Stimulated activated naive CD4-positive, alpha-beta T cell (primary cell): ENCODE measurements around the gene ADAMTS9.

Experiments used
- DNase-seq, 6 experiments: peaks; one replicate each; lab custom pipeline; 2025; lab: John Stamatoyannopoulos, UW

Gene ADAMTS9

GRCh38 chr3:64654013-64654412, 33.8 kb downstream of the ADAMTS9 start:
- no peak for DNase-seq

GRCh38 chr3:64653101-64653500, 34.7 kb downstream of the ADAMTS9 start:
- DNase-seq, result no peak

GRCh38 chr3:64651741-64652241, 36.0 kb downstream of the ADAMTS9 start:
- DNase-seq, result no peak

DNA sequence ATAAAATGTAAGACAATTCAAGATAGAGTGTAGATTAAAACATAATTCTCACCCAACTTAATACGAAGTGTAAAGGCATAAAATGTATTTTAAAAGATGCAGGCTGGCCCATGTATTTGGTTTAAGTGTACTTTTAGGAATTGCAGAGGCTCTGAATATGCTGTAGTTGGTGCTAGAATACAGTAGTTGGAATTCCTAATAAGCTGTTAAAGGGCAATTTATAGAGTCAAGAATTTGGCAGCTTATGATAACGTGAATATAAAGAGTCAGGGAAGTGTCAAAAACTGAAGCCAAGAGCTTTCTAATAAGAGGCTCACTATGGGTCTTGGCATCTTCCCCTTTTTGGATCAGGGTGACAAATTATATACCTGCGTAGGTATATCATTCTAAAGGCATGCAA, 36.5 kb downstream of the ADAMTS9 start:
- DNase-seq, result no peak

DNA sequence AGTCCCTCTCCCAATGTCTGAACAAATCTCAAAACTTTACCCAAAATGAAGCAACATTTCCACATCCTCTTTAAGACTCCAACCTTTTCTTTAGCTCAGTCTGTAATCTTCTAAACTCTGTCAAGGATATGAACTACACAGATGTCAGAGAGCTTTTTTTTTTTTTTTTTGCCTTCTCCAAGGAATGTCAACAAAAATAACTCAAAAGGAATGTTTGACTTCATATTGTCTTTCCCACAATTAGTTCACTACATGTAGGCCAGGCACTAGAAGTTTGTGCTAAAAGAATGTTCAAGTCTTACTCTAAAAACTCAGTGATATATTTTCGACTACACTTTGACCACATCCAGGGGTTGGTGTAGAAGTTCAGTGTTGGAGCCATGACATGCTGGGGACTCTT, 37.1 kb downstream of the ADAMTS9 start:
- no peak for DNase-seq

- DNase-seq, result no peak
These were observed 37.6 kb downstream of the ADAMTS9 start for GRCh38 chr3:64650096-64650622.

DNA sequence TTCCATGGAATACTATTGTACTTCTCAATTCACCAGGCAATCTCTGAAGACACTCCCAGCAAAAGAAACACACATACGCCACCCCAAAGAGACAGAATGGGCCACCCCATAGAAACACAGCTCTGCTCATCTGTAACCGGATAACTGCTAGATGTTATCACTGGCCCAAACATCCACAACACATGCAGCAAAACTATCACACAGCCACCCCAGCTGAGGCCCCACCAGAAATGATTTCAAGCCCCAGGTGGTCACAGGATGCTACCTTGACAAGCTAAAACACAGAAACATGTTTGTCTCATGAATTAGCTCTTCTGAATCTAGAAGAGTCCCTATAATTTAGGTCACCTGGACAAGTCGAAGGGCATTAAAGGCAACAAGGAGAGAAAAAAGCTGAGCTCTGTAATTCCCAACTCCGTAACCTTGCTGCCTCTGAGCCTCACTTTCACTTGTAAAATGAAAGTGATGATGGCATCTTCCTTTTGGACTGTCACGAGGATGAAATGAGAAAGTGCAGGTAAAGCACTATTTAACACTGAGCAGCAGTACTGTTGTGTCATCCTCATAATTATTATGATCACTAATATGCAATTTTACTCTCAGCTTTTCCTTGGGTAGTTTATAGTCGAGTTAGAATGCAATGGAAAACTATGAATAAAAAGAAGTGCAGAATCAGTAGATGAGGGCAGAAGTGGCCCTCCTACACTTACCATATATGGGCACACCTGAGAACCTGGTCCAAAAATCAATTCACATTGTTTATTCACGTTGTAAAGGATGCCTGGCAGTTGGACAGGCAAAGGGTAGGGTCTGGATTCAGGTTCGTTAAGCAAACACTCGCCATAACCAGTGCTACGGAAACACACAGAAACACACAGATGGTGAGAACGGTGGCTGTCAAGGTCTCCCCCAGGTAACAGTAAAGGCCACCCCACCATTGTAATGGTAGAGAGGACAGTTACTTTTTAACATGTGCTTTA, 38.6 kb downstream of the ADAMTS9 start:
- no peak for DNase-seq

- no peak for DNase-seq
These were observed 40.0 kb downstream of the ADAMTS9 start for GRCh38 chr3:64647825-64648224.

DNA sequence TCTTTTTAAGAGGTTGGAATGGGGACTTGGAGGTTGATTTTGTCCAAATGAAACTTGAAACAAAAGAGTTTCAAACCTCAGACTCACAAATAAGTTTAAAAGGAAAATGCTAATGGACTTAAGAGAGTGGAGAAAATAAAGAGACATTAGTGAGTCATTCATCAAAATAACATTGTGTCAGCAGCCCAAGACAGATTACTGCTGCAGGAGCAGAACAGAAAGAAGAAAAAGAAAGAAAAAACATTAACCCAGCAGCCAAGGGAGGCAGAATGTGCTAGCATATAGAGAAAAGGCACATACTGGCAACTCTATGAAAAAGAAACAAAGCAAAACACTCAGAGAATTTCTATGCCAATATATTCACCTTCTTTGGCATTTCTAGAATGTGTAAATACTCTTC, 42.6 kb downstream of the ADAMTS9 start:
- no peak for DNase-seq

GRCh38 chr3:64644483-64644882, 43.3 kb downstream of the ADAMTS9 start:
- DNase-seq, result no peak

GRCh38 chr3:64642327-64643151, 45.3 kb downstream of the ADAMTS9 start:
- DNase-seq, result no peak

DNA sequence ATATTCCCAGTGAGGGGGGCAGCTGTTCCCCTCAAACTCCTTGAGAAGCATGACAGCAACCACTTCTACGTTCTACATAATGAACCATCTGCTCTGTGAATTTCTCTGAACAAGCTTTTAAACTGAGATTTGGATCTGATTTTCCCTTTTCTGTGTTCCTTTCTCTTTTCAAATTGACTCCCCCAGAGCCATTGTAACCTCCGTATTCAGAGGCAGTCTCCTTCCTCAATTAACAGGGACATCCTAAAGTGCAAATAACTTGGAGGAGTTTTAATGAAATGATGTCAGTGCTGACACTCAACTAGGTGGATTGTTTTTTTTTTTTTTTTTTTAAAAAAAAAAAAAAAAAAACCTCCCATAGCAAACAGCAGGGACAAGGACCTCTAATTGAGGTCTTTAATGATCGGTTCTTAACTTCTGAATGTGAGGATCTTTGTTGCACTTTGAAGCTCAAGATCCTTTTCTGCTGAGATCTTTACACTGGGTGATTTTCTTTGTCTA, 48.8 kb downstream of the ADAMTS9 start:
- no peak for DNase-seq

DNA sequence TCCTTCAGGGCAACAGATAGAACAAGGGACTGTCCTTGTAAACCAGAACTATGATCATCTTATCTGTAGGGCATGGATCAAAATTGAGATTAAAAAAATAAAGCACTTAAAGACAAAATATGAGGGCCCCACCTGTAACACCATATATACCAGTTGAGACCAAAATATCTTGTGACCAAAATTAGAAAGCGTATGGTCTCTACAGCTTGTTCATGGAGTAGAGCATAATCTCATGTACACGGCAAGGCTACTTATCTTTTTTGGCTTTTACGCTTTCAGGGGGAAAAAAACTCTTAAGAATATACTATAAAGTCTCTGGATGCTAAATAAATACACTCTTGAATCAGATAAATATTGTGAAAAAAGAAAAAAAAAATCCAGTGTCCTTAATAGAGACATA, 49.3 kb downstream of the ADAMTS9 start:
- DNase-seq, result no peak

DNA sequence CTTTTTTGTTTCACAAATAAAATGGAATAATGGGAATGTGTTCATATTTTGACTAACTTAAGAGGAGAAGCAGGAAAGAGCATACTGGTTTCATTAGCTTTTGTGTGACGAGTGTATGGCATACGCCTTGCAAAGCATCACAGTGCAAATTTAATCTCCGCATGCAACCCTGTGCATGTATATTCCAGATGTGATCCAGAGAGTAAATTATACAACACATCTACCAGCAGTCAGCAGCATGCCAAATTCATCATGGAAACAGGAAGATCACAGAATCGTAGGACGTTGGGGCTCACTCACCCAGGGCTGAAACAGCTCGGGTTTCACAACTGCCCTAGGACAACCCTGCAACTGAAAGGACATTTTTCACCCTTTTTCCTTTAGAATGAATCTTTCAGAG, 53.4 kb downstream of the ADAMTS9 start:
- DNase-seq, result no peak

GRCh38 chr3:64631951-64632350, 55.8 kb downstream of the ADAMTS9 start:
- DNase-seq, result no peak

DNA sequence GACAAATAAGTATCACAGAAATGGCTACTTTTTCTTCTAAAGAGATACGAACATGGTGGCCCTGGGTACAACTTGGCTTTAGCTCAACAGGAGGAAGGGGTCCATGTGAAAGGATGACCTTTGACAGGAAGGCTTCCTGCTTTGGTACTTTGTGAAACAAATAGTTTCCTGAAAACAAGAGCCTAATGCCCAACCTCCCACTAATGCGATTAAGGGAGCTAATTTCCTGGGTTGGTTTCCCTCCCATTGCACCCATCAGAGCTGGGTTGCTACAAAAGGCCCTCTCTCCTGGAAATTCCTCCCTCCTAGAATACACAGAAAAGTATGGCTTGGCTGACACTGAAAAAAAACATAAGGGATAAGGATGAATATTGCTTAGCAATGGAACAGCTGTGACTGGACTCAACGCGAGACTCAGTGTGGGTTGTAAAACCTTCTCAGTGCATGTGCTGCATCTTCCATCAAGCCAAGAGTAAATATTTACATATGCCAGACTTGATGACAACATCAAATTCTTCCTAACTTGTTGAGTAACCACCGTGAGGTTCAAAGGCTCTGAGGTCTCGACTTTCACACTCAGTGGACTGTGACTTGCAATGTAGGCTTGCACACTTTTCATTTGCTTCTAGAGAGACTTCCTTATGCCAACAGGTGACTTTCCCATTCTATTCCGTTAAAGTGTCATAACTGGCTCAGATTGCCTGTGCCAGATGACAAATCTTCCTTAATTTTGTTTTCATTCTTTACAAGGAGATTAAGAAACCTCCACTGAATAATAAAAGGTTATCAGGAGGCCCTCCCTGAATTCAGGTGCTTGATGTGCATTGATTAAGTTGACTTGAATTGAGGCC, 60.1 kb downstream of the ADAMTS9 start:
- DNase-seq, result no peak

DNA sequence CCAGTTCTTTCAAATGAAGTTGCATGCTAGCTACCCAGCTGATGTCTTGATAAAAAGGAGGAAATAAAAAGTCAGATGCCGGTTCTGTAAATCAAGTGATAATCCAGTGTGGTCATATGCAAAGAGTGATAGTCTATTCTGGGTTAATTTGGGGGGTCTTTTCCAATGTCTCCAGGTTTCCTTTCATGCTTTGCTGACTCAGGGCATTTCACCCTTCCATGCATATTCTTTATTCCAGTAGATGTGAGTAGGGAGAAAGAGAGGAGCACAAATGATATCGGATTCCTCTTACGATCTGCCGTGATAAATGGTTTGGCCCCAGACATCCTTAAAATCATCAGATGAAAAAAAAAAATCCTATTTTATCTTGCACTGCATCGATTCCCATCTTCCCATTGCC, 60.8 kb downstream of the ADAMTS9 start:
- DNase-seq, result no peak

- DNase-seq, result no peak
These were observed 62.4 kb downstream of the ADAMTS9 start for GRCh38 chr3:64625381-64625780.

DNA sequence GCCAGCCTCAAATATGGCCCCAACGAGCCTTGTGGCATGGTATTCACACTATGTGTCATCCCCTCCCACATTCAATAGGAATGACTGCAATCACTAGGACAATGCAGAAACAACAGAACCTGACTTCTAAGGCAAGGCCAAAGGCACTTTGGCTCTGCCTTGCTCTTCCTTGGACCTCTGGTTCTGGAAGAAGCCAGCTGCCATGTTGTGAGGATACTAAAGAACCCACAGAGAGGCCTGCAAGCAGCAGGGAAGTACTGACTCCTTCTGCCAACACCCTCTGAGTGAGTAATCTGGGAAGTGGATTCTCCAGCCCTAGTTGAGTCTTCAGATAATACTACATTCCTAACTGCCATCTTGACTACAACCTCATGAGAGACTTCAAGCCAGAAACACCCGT, 64.7 kb downstream of the ADAMTS9 start:
- DNase-seq, result no peak

DNA sequence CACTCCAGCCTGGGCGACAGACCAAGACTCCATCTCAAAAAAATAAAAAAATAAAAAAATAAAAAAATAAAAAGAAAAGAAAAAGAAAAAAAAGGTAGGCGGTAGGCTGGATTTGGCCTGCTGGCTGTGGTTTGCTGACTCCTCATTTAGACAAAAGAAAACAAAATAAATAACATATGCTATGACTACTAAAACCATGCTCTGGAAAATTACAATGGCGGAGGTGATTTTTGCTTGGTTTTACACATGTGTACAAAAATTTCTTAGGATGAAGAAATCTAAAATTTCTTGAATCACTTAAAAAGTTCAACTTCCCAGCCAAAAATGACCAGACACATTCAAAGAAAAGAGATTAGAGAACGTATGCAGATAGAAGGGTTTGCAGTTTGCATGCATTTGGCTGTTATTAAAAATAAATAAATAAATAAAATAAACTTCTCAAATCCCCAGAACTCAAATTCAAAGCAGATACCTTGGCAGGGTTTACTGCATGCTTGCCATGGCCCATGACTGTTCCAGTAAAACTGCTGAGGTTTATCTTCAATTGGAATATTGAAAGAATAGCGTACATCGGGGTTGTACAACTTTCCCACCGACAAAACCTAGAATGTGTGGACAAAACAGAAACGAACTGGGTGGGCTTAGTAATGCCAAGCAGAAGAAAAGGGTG, 65.9 kb downstream of the ADAMTS9 start:
- DNase-seq, result no peak

- DNase-seq, result no peak
These were observed 66.5 kb downstream of the ADAMTS9 start for GRCh38 chr3:64621275-64621674.
